ENCODE data around the gene SAMD7.

Gene SAMD7

DNA sequence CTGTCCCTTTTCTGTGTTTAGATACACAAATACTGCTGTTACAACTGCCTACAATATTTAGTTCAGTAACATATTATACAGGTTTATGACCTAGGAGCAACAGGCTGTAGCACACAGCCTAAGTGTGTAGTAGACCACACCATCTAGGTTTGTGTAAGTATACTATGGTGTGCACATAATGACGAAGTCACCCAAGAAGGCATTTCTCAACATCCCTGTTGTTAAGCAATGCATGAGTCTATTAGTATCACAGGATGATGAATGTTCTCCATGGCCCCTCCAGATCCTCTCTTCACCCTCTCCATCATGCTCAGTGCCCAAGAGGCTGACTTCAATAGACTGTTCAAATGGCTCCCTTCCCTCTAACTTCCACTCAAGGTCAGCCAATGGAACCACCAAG lies 40.7 kb downstream of the SAMD7 start:
- CTCF ChIA-PET: interaction anchor here (0.6 kb wide), 1 partner anchor 190 kb away, joined by 3 read pairs; no protein-coding TSS in a partner anchor
- no peak overlapping the region for H3K27ac ChIP-seq (ENCODE audit: extremely low read depth, low read depth, low read length)

DNA sequence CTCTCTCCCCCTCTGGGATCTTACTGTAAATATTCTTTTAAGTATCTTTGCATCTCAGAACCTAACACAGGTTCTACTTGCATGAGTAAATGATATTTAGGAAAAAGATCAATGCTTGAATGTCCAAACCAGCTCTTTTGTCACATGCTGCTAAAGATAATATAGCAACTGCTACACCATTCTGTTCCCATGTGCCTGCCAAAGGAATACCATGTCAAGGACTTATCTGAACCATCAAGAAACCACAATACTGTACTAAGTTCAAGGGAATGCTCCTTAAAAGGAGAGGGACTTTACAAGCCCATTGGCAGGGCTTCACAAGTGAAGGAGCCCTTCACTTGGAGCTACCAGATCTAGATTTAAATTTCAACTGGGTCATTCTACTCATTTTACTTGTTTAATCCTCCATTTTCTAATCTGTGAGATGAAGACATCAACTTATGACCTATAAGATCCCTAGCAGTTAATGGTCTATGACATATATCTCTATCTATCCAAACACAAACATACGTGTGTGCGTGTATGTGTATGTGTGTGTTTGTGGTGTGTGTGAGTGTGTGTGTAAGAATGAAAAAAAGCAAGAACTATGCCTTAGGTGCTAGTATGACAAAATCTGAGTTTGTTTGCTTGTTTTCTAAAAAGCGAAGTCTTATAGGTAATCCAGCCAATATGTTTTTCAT lies 42.2 kb downstream of the SAMD7 start:
- H3K4me3 ChIP-seq (ENCODE audit: low read depth, low read length): no peak overlapping the region
- TF ChIP-seq, protein P1, sequence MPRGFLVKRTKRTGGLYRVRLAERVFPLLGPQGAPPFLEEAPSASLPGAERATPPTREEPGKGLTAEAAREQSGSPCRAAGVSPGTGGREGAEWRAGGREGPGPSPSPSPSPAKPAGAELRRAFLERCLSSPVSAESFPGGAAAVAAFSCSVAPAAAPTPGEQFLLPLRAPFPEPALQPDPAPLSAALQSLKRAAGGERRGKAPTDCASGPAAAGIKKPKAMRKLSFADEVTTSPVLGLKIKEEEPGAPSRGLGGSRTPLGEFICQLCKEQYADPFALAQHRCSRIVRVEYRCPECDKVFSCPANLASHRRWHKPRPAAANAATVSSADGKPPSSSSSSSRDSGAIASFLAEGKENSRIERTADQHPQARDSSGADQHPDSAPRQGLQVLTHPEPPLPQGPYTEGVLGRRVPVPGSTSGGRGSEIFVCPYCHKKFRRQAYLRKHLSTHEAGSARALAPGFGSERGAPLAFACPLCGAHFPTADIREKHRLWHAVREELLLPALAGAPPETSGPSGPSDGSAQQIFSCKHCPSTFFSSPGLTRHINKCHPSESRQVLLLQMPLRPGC (tag by site-specific recombination; IDR thresholded peaks at IDR 0.05): no peak
- TF ChIP-seq ZNF48 (tag by site-specific recombination; IDR thresholded peaks at IDR 0.05) (no peak), ZNF37A (tag by site-specific recombination; IDR thresholded peaks at IDR 0.05) (no peak), FEZF1 (tag by site-specific recombination; IDR thresholded peaks at IDR 0.05) (no peak), SP7 (tag by site-specific recombination; IDR thresholded peaks at IDR 0.05) (no peak), ZNF221 (tag by site-specific recombination; IDR thresholded peaks at IDR 0.05; ENCODE audit: borderline replicate concordance) (no peak), SETDB1 (IDR thresholded peaks at IDR 0.05; ENCODE audit: insufficient read length, low read length) (no peak), ZNF843 (tag by site-specific recombination; IDR thresholded peaks at IDR 0.05) (no peak), ZNF596 (tag by site-specific recombination; IDR thresholded peaks at IDR 0.05) (no peak), ZSCAN23 (tag by site-specific recombination; IDR thresholded peaks at IDR 0.05) (no peak), ZNF121 (tag by site-specific recombination; IDR thresholded peaks at IDR 0.05) (no peak), ZFP41 (tag by site-specific recombination; IDR thresholded peaks at IDR 0.05; ENCODE audit: borderline replicate concordance) (no peak), ZIC2 (tag by site-specific recombination; IDR thresholded peaks at IDR 0.05) (no peak)
- TF ChIP-seq, protein P2, sequence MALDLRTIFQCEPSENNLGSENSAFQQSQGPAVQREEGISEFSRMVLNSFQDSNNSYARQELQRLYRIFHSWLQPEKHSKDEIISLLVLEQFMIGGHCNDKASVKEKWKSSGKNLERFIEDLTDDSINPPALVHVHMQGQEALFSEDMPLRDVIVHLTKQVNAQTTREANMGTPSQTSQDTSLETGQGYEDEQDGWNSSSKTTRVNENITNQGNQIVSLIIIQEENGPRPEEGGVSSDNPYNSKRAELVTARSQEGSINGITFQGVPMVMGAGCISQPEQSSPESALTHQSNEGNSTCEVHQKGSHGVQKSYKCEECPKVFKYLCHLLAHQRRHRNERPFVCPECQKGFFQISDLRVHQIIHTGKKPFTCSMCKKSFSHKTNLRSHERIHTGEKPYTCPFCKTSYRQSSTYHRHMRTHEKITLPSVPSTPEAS (tag by site-specific recombination; IDR thresholded peaks at IDR 0.05): no peak
- TF ChIP-seq, protein P3, sequence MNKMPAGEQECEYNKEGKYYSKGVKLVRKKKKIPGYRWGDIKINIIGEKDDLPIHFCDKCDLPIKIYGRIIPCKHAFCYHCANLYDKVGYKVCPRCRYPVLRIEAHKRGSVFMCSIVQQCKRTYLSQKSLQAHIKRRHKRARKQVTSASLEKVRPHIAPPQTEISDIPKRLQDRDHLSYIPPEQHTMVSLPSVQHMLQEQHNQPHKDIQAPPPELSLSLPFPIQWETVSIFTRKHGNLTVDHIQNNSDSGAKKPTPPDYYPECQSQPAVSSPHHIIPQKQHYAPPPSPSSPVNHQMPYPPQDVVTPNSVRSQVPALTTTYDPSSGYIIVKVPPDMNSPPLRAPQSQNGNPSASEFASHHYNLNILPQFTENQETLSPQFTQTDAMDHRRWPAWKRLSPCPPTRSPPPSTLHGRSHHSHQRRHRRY (tag by site-specific recombination; IDR thresholded peaks at IDR 0.05): no peak
- ChIA-PET CTCF (no interaction called here), POLR2A (no interaction called here)
- no peak overlapping the region for H3K27ac ChIP-seq (ENCODE audit: extremely low read depth, low read depth, low read length)
- no peaks in the 10 kb centered on the region for H3K9me3 ChIP-seq (ENCODE audit: control insufficient read depth, insufficient read depth, low read depth, low read length)
- no peaks in the 10 kb centered on the region for H3K4me1 ChIP-seq (ENCODE audit: control insufficient read depth, insufficient read depth, low read length)
- no peaks in the 10 kb centered on the region for H3K36me3 ChIP-seq (ENCODE audit: control insufficient read depth in 2 of 2, insufficient read depth in 1 of 2, low read length in 2 of 2)

More for the DNA sequence above, 40.7 kb downstream of the SAMD7 start:
- H3K4me3 ChIP-seq (ENCODE audit: low read depth, low read length): no peak overlapping the region
- H3K36me3 ChIP-seq (ENCODE audit: control insufficient read depth in 2 of 2, insufficient read depth in 1 of 2, low read length in 2 of 2): no peaks in the 10 kb centered on the region
- TF ChIP-seq SCRT2 (tag by site-specific recombination; IDR thresholded peaks at IDR 0.05) (no peak), KLF8 (tag by site-specific recombination; IDR thresholded peaks at IDR 0.05) (no peak), ZNF211 (tag by site-specific recombination; IDR thresholded peaks at IDR 0.05; ENCODE audit: low read depth) (no peak), IKZF3 (tag by site-specific recombination; IDR thresholded peaks at IDR 0.05) (no peak), ZNF324 (tag by site-specific recombination; IDR thresholded peaks at IDR 0.05) (no peak), REPIN1 (tag by site-specific recombination; IDR thresholded peaks at IDR 0.05; ENCODE audit: low read depth) (no peak), ZBTB48 (tag by site-specific recombination; IDR thresholded peaks at IDR 0.05) (no peak), ZNF133 (tag by site-specific recombination; IDR thresholded peaks at IDR 0.05) (no peak), ZNF37A (tag by site-specific recombination; IDR thresholded peaks at IDR 0.05) (no peak), ZNF473 (tag by site-specific recombination; IDR thresholded peaks at IDR 0.05) (no peak), ZNF112 (tag by site-specific recombination; IDR thresholded peaks at IDR 0.05) (no peak), RBAK (tag by site-specific recombination; IDR thresholded peaks at IDR 0.05) (no peak), ZNF23 (tag by site-specific recombination; IDR thresholded peaks at IDR 0.05; ENCODE audit: borderline replicate concordance) (no peak), KLF10 (tag by site-specific recombination; IDR thresholded peaks at IDR 0.05) (no peak), ZNF658 (tag by site-specific recombination; IDR thresholded peaks at IDR 0.05) (no peak), ZNF114 (tag by site-specific recombination; IDR thresholded peaks at IDR 0.05) (no peak), ZNF549 (tag by site-specific recombination; IDR thresholded peaks at IDR 0.05) (no peak)
- H3K9me3 ChIP-seq (ENCODE audit: control insufficient read depth, insufficient read depth, low read depth, low read length): no peaks in the 10 kb centered on the region
- POLR2A ChIA-PET: no interaction called here
- no peaks in the 10 kb centered on the region for H3K4me1 ChIP-seq (ENCODE audit: control insufficient read depth, insufficient read depth, low read length)

Measured in HEK293 (cell line).